GM21423 (cell line): ENCODE measurements around the gene AQP6.

ENCODE experiments used
- ATAC-seq: cut with Tn5 transposase; IDR thresholded peaks from one replicate; pipeline ENCODE4 v1.9.1; 2021; ENCODE audit warnings: mild to moderate bottlenecking, moderate library complexity; ENCODE audit not compliant: unreplicated experiment

The AQP6 gene

GRCh38 chr12:49942921-49943624 lies 29.7 kb upstream of the AQP6 start:
- ATAC-seq: no peak

- ATAC-seq: no peak
Measured at GRCh38 chr12:49943625-49943960, 29.2 kb upstream of the AQP6 start.

- no peak for ATAC-seq
Measured at GRCh38 chr12:49944046-49944445, 28.7 kb upstream of the AQP6 start.

- no peak for ATAC-seq
Measured at GRCh38 chr12:49944718-49945117, 28.0 kb upstream of the AQP6 start.

GRCh38 chr12:49945394-49946080 lies 27.2 kb upstream of the AQP6 start:
- ATAC-seq: peak; percentile 85

- no peak for ATAC-seq
Measured at GRCh38 chr12:49946086-49946485, 26.7 kb upstream of the AQP6 start.

GRCh38 chr12:49946497-49946896 lies 26.2 kb upstream of the AQP6 start:
- no peak for ATAC-seq

- no peak for ATAC-seq
Measured at GRCh38 chr12:49947593-49948226, 25.0 kb upstream of the AQP6 start.

GRCh38 chr12:49948866-49949845 lies 23.6 kb upstream of the AQP6 start:
- no peak for ATAC-seq

GRCh38 chr12:49949866-49950265 lies 22.9 kb upstream of the AQP6 start:
- no peak for ATAC-seq

GRCh38 chr12:49950273-49951251 lies 22.2 kb upstream of the AQP6 start, which contains the start of gene AQP2:
TSS of gene AQP2 (plus strand) at chr12:49950737. CDS start at chr12:49950831, 94 bp downstream.
- ATAC-seq: no peak

GRCh38 chr12:49951411-49952240 lies 21.1 kb upstream of the AQP6 start:
- no peak for ATAC-seq

GRCh38 chr12:49952391-49953055 lies 20.2 kb upstream of the AQP6 start:
- no peak for ATAC-seq

- ATAC-seq: no peak
Measured at GRCh38 chr12:49953151-49953550, 19.6 kb upstream of the AQP6 start.

- ATAC-seq: no peak
Measured at GRCh38 chr12:49953961-49954846, 18.5 kb upstream of the AQP6 start.

- no peak for ATAC-seq
Measured at GRCh38 chr12:49954863-49955830, 17.6 kb upstream of the AQP6 start.
